GM21786 (cell line): ENCODE measurements around the gene FXYD5.

Source experiments
- ATAC-seq: cut with Tn5 transposase; IDR thresholded peaks from one replicate; pipeline ENCODE4 v1.9.1; 2021; ENCODE audit not compliant: unreplicated experiment

FXYD5 gene

GRCh38 chr19:35211545-35212230 lies 57.2 kb downstream of the FXYD5 start:
- no peak for ATAC-seq

- ATAC-seq = no peak
These were observed 57.7 kb downstream of the FXYD5 start for GRCh38 chr19:35212241-35212640.

- peak; percentile 72 for ATAC-seq
These were observed 59.4 kb downstream of the FXYD5 start for GRCh38 chr19:35213663-35214632.

DNA sequence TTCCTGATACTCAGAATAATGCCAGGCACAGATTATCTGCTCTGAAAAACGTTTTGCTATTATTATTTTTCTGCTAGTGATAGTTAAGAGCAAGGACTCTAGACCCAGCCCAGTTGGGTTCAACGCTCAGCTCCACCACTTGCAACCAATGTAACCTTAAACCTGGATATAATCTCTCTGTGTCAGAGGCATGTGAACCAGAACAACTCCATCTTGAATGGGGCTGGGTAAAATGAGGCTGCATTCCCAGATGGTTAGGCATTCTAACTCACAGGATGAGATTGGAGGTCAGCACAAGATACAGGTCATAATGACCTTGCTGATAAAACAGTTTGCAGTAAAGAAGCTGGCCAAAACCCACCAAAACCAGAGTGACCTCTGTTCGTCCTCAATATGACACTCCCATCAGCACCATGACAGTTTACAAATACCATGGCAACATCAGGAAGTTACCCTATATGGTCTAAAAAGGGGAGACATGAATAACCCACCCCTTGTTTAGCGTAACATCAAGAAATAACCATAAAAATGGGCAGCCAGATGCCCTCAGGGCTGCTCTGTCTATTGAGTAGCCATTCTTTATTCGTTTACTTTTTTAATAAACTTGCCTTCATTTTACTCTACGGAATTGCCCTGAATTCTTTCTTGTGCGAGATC lies 60.4 kb downstream of the FXYD5 start:
- no peak for ATAC-seq

GRCh38 chr19:35216016-35216832 lies 61.7 kb downstream of the FXYD5 start:
- ATAC-seq = no peak

GRCh38 chr19:35216833-35217648 lies 62.5 kb downstream of the FXYD5 start:
- no peak for ATAC-seq

DNA sequence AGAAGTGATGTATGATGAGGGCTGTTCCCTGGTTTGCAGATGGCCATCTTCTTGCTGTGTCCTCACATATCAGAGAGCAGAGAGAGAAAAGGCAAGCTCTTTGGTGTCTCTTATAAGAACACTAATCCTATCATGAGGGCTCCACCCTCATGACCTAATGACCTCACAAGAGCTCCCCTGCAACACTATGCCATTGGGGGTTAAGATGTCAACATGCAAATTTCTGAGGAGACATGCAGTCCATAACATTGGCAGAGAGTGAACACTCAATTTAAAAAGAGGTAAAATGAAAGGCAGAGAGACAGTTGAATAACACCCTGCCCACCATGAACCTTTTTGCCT lies 63.1 kb downstream of the FXYD5 start:
- ATAC-seq = no peak

- no peak for ATAC-seq
These were observed 64.5 kb downstream of the FXYD5 start for GRCh38 chr19:35219008-35219407.
